Measurements from ENCODE around the gene MYO5B. TPM values are rescaled to one million over a fixed set of nuclear protein-coding genes. Genes with fewer than 3 reads are reported as not detected.

Gene MYO5B
- total RNA-seq, 2 experiments from 2014 or later: not detected

- Histone ChIP-seq H3K4me3 (ENCODE audit: low read depth, low read length, poor library complexity, severe bottlenecking) (no peak overlapping the region), H4K20me1 (ENCODE audit: insufficient read depth, low read length) (no peaks in the 10 kb centered on the region), H3K4me1 (ENCODE audit: insufficient read depth, low read length, poor library complexity, severe bottlenecking) (no peaks in the 10 kb centered on the region), H3K27ac (ENCODE audit: low read depth, low read length, poor library complexity, severe bottlenecking) (no peak overlapping the region), H2AFZ (ENCODE audit: low read length) (no peak overlapping the region), H3K9me2 (ENCODE audit: insufficient read depth, low read length) (no peaks in the 10 kb centered on the region), H3K9me3 (ENCODE audit: low read length) (no peaks in the 10 kb centered on the region), H3K79me2 (ENCODE audit: insufficient read depth, low read depth, low read length) (no peaks in the 10 kb centered on the region), H3K36me3 (ENCODE audit: insufficient read depth, low read length) (no peaks in the 10 kb centered on the region), H3K4me2 (ENCODE audit: low read length) (no peak overlapping the region)
- DNase-seq (ENCODE audit: low spot score): no peak
- TF ChIP-seq, protein P1, sequence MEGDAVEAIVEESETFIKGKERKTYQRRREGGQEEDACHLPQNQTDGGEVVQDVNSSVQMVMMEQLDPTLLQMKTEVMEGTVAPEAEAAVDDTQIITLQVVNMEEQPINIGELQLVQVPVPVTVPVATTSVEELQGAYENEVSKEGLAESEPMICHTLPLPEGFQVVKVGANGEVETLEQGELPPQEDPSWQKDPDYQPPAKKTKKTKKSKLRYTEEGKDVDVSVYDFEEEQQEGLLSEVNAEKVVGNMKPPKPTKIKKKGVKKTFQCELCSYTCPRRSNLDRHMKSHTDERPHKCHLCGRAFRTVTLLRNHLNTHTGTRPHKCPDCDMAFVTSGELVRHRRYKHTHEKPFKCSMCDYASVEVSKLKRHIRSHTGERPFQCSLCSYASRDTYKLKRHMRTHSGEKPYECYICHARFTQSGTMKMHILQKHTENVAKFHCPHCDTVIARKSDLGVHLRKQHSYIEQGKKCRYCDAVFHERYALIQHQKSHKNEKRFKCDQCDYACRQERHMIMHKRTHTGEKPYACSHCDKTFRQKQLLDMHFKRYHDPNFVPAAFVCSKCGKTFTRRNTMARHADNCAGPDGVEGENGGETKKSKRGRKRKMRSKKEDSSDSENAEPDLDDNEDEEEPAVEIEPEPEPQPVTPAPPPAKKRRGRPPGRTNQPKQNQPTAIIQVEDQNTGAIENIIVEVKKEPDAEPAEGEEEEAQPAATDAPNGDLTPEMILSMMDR (conservative IDR thresholded peaks at IDR 0.05; ENCODE audit: low read length): no peak
- TF ChIP-seq EZH2phosphoT487 (IDR thresholded peaks at IDR 0.05; ENCODE audit: borderline replicate concordance, low read depth, low read length): no peak
- CTCF ChIA-PET (ENCODE audit: unreplicated experiment): no interaction called here
- POLR2A ChIA-PET: no interaction called here
- intact Hi-C loops (cut with micrococcal nuclease; ENCODE audit: unreplicated experiment): no loop called here
- BruUV-seq (replicated peaks): no TSS peak
Observed at GRCh38 chr18:50069422-50069821, 125.5 kb downstream of the MYO5B start.

- no peaks in the 10 kb centered on the region for H3K9me3 ChIP-seq (ENCODE audit: low read length)
- no peak overlapping the region for H3K4me3 ChIP-seq (ENCODE audit: low read depth, low read length, poor library complexity, severe bottlenecking)
- no peak for DNase-seq (ENCODE audit: low spot score)
- no peak overlapping the region for H3K27ac ChIP-seq (ENCODE audit: low read depth, low read length, poor library complexity, severe bottlenecking)
- H3K9me2 ChIP-seq (ENCODE audit: insufficient read depth, low read length): no peaks in the 10 kb centered on the region
- no peaks in the 10 kb centered on the region for H3K36me3 ChIP-seq (ENCODE audit: insufficient read depth, low read length)
- H3K4me2 ChIP-seq (ENCODE audit: low read length): no peak overlapping the region
- H2AFZ ChIP-seq (ENCODE audit: low read length): no peak overlapping the region
- H3K4me1 ChIP-seq (ENCODE audit: insufficient read depth, low read length, poor library complexity, severe bottlenecking): no peaks in the 10 kb centered on the region
- intact Hi-C loops (cut with micrococcal nuclease; ENCODE audit: unreplicated experiment): no loop called here
- no peaks in the 10 kb centered on the region for H4K20me1 ChIP-seq (ENCODE audit: insufficient read depth, low read length)
- POLR2A ChIA-PET: no interaction called here
- BruUV-seq (replicated peaks): no TSS peak
- TF ChIP-seq EZH2phosphoT487 (IDR thresholded peaks at IDR 0.05; ENCODE audit: borderline replicate concordance, low read depth, low read length): no peak
- TF ChIP-seq, protein P1 (conservative IDR thresholded peaks at IDR 0.05; ENCODE audit: low read length): no peak
- no peaks in the 10 kb centered on the region for H3K79me2 ChIP-seq (ENCODE audit: insufficient read depth, low read depth, low read length)
- CTCF ChIA-PET (ENCODE audit: unreplicated experiment): no interaction called here
Observed at GRCh38 chr18:50065527-50065926, 129.4 kb downstream of the MYO5B start.

DNA sequence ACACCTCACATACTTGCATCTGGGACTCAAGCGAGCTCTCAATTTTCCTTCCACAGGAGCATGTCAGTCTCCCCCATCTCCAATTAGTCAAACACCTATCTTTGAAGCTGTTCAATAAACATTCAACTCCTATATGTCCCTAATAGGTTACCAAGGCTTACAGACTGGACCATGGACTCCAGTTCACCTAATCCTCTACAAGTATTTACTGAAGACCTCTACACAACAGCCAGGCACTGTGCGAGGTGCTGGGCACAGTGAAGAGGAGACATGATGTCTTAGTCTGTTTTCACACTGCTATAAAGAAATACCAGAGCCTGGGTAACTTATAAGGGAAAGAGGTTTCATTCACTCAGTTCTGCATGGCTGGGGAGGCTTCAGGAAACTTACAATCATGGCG, 129.9 kb downstream of the MYO5B start:
- H3K9me3 ChIP-seq (ENCODE audit: low read length): no peaks in the 10 kb centered on the region
- no TSS peak for BruUV-seq (replicated peaks)
- no peak overlapping the region for H3K27ac ChIP-seq (ENCODE audit: low read depth, low read length, poor library complexity, severe bottlenecking)
- H2AFZ ChIP-seq (ENCODE audit: low read length): no peak overlapping the region
- DNase-seq (ENCODE audit: low spot score): no peak
- no peaks in the 10 kb centered on the region for H3K4me1 ChIP-seq (ENCODE audit: insufficient read depth, low read length, poor library complexity, severe bottlenecking)
- no peak overlapping the region for H3K4me3 ChIP-seq (ENCODE audit: low read depth, low read length, poor library complexity, severe bottlenecking)
- H3K9me2 ChIP-seq (ENCODE audit: insufficient read depth, low read length): no peaks in the 10 kb centered on the region
- H3K79me2 ChIP-seq (ENCODE audit: insufficient read depth, low read depth, low read length): no peaks in the 10 kb centered on the region
- no peaks in the 10 kb centered on the region for H3K36me3 ChIP-seq (ENCODE audit: insufficient read depth, low read length)
- ChIA-PET CTCF (ENCODE audit: unreplicated experiment) (no interaction called here), POLR2A (no interaction called here)
- no peak overlapping the region for H3K4me2 ChIP-seq (ENCODE audit: low read length)
- intact Hi-C loops (cut with micrococcal nuclease; ENCODE audit: unreplicated experiment): no loop called here
- TF ChIP-seq, protein P1 (conservative IDR thresholded peaks at IDR 0.05; ENCODE audit: low read length): no peak
- H4K20me1 ChIP-seq (ENCODE audit: insufficient read depth, low read length): no peaks in the 10 kb centered on the region
